Stimulated activated CD4-positive, alpha-beta T cell treated with anti-CD3 and anti-CD28 coated beads, Interleukin-1b, Interleukin-23, amount 100 ng/mL, for 48 hours (primary cell): ENCODE measurements around the gene RAPGEF1.

Source experiments
- DNase-seq: peaks from one replicate; pipeline ENCODE4 v3.0.0-alpha.2; 2020

Gene RAPGEF1

DNA sequence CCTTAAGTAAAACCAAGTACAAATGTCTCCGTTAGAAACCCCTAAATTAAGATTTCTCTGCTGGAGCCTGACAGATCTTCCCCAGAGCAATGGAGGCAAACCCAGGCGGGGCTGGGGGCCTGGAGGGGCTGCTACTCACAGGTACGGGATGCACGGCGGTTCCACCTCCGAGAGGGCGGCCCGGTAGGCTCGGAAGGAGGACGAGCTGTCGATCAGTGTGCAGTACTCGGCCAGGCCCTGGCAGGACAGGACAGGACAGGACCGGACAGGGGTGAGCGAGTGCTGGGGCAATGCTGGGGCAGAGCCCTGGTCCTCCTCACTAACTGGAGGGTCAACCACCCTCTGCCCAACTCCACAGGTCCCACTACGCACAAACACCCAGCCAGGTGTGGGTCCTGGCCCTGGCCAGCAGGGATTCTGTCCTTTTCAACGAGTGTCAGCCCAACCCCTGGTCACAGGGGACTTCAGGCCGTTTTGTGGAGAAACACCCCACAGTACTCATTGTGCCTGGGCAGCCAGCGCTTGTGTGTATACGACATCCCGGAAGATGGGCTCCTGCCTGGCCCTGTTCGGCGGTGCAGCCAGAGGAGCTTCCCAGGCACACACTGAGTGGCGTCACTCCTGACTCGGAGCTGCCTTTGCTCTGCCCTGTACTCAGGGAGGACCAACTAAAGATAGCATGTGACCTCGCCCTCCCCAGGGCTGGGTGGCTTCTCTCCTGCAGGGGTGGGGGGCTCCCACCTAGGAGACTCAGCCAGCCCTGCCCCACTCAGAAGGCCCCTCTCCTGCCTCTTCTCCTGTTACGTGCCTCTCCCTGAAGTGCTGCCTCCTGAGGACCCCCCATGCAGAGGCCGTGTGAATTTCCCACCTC, 157.2 kb downstream of the RAPGEF1 start:
- no peak for DNase-seq

DNA sequence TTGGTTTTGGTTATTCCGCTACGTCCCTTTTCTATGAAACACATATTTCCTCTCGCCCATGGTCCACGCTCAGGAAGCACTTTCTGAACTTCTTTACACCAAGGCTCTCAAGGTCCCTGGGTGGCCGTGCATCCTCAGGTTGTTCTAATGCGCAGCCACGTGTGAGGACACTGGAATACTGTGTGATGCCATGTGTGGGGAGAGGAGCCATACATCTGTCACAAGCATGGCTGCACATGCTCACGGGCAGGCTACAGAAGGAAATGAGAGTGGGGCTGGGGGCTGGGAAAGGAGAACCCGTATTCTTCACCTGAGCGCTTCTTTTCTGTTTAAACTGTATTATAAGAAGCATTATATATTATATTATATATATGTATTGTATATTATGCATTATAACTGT, 157.8 kb downstream of the RAPGEF1 start:
- no peak for DNase-seq

DNA sequence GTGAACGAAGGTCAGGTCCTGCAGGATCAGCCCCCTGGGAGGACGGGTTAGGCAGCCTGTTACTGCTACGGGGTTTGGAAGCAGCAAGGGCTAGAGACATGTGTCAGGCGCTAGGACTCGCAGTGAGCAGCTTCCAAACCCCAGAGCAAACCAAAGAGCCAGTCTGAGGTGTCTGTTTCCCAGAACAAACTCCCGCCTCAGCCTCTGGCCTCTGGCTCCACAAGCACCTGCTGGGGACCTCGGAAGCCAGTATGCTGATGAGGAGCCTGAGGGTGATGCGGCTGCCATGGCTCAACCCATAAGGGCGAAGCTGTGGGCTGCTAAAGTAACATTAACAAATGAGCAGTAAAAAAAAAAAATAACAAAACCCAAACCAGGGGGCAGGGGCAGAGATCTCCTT, 159.5 kb downstream of the RAPGEF1 start:
- no peak for DNase-seq

- DNase-seq, result no peak
Measured at GRCh38 chr9:131579789-131580211, 160.1 kb downstream of the RAPGEF1 start.

DNA sequence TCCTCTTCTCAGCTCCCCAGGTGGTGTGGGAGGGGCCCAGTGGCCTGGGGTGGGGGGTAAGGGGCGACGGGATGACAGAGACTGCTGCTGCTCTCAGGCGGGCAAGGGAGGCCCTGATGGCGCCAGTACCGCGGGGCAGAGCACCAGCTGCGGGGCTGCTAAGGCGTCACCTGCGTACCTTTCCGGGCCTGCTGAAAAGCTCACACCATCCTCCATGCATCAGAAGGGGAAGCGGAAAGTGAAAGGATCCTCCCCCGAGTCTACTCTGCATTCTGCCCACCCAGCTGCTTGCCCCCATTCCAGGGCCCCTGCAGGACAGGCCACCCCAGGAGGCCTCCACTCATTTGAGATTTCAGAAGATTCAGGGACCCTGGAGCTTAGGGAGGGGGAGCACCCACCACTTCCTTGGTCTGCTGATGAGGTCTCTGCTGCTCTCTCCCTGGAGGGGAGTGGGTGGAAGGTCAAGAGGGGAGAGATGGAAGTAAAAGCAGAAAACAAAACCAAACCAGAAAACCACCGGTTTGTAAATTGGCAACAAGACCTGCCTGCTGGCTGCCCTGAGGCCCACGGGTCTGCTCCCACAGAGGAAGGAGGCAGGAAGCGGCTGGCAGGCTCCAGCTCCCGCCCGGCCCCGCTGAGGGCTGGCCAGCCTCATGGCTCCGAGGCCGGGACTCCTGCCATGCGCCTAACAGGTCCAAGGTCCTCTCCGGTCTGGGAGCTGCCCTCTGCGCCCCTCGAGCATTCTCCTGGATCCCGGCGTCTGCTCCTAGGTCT, 161.0 kb downstream of the RAPGEF1 start:
- DNase-seq, result peak; percentile 34

GRCh38 chr9:131578021-131578420, 161.9 kb downstream of the RAPGEF1 start:
- no peak for DNase-seq

- no peak for DNase-seq
Measured at GRCh38 chr9:131577005-131578000, 162.6 kb downstream of the RAPGEF1 start.

- DNase-seq, result no peak
Measured at GRCh38 chr9:131575946-131576853, 163.7 kb downstream of the RAPGEF1 start.

GRCh38 chr9:131574730-131575640, 164.9 kb downstream of the RAPGEF1 start:
- DNase-seq, result no peak

DNA sequence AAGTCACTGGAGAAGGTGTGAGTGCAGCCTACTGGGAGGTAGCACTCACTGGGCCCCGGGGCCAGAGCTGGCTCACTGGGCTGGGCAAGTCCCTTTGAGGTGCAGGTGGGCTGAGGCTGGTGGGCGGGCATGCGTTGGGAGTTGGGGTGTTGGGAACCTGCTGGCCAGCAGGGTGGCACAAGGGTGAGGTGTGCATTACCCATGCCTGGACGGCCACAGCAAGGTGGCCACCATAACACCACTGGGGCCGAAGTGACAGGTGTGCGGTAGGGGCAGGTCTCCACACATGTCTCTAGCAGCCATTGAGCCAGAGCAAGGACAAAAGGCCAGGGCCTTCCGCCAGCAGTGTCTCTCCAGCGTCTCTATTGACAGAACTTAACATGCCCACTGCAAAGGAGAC, 172.0 kb downstream of the RAPGEF1 start:
- DNase-seq, result no peak

DNA sequence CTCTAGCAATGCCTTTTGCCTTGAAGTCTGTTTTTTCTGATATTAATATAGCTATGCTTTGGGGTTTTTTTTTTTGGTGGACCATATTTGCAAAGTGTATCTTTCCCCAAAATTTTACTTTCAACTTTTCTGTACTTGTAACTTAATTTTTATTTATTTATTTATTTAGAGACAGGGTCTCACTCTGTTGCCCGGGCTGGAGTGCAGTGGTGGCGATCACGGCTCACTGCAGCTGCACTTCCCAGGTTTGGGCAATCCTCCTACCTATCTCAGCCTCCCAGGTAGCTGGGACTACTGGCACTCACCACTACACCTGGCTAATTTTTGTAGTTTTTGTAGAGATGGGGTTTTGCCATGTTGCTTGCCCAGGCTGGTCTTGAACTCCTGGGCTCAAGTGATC, 173.7 kb downstream of the RAPGEF1 start:
- DNase-seq, result no peak

DNA sequence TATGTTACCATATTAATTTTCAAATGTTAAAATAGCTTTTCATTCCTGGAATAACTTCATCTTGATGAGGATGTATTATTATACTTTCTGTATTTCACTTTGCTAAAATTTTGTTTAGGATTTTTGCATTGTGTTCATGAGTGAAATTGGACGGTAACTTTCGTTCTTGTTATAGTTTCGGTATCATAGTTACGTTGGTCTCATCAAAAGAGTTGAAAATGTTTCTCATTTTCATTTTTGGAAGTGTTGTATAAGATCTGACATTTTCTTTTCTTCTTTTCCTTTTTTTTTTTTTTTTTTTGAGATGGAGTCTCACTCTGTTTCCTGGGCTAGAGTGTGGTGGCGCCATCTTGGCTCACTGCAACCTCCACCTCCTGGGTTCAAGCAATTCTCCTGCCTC, 174.5 kb downstream of the RAPGEF1 start:
- no peak for DNase-seq

- DNase-seq, result no peak
Measured at GRCh38 chr9:131562032-131562959, 177.6 kb downstream of the RAPGEF1 start.

GRCh38 chr9:131559421-131560000, 180.4 kb downstream of the RAPGEF1 start:
- no peak for DNase-seq

DNA sequence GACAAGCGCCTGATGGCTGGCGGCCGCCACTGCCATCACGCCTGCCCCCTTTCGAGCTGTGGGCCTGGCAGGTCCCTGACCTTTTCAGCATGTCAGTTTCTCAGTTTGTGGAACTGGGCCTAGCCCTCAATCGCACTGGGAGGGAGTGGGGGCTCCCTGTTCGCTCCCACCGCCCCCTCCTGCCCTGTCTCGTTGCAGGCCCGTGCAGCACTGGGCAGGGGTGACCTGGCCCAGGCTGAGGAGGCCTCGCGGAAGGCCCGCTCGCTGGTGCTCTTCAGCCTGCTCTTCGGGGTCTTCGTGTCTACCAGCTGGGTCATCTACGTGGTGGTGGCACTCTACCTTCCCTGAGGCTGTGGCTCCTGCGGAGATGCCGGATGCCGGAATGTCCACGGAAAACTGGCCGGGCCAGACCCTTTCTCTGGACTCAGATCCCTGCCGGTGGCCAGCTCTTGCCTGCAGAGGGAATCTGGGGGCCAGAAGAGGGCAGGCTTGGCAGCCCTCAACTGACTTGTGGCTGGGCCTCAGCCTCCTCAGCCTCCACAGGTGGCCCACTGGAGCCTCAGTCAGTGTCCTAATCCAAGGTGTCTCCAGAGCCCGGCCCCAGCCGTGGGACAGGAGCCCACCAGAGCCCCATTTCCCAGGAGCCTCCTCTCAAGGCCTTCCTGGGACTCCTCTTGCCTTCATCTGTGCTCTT, 181.9 kb downstream of the RAPGEF1 start:
- no peak for DNase-seq

- DNase-seq, result no peak
Measured at GRCh38 chr9:131555841-131556673, 183.8 kb downstream of the RAPGEF1 start.

DNA sequence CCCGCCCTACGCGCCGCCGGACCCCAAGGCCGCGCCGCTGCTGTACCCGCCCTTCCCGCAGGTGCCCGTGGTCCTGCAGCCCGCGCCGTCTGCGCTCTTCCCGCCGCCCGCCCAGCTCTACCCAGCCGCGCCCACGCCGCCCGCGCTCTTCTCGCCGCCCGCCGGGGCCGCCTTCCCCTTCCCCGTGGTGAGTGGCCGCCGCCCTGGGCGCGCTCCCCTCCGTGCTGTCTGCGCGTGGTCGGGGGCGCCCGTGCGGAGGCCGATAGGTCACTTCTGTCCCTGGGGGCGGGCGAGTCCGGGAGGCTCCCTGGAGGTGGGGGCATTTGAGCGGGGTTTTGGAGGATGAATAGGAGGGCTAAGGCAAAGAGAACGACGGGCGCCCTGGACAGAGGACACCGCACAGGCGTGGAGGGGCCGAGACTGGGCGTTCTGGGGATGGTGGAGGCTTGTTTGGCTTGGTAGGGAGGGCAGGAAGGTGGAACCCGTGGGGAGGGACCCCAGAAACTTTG, 185.0 kb downstream of the RAPGEF1 start:
- no peak for DNase-seq
